ENCODE measurements around the gene TM7SF2. TPM values are rescaled to one million over a fixed set of nuclear protein-coding genes. Genes with fewer than 3 reads are reported as not detected.

Gene TM7SF2
- total RNA-seq, 2 donors from 2014 or later: 97.9 to 108 TPM

DNA sequence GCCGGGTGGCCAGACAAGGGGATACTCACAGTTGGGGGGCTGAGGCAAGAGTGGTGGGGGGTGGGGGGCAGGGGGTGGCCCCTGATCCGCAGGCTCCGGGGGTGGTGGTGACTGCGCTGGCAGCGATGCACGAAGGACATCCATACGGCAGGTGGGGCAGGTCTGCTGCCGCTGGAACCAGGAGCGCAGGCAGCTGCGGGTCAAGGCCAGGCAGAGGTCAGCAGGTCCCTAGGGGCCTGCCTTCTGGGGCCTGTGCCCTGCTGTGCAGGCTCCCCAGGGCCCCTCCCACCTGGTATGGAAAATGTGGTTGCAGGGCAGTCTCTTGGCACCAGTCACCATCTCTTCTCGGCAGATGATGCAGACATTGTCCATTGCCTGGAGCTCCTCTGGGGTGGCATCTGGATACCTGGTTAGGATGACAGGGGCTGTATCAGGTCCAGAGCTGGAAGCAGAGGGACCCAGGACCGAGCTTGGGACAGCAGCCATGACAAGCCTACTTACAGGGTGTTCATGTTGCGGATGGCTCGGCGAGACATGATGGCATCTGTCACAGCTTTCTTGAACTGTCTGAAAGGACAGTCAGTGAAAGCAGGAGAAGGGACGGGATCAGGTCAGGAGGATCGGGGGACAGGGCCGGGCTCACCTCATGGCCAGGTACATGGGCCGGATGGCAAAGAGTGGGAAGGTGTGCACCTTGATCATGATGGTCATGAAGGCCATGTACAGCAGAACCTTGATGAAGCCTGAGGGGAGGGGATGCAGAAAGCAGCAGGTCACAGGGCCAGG lies 19.2 kb downstream of the TM7SF2 start:
- WGBS, 2 experiments (ENCODE audit: insufficient coverage in 1 of 2, insufficient read length in 1 of 2): 92 to 95% methylated on average over 10 to 19 of the region's 19 CpGs
- Histone ChIP-seq H3K9ac (ENCODE audit: extremely low read depth, low read length, poor library complexity, severe bottlenecking) (no peak overlapping the region), H3K27me3 (ENCODE audit: control insufficient read depth, insufficient read depth, low read length, poor library complexity, severe bottlenecking) (no peaks in the 10 kb centered on the region), H3K9me3 (ENCODE audit: control insufficient read depth, low read length) (no peaks in the 10 kb centered on the region), H3K27ac (ENCODE audit: low read depth, low read length) (no peak overlapping the region), H3K4me3 (ENCODE audit: low read length) (no peak overlapping the region), H3K4me1 (ENCODE audit: control insufficient read depth, insufficient read depth, low read length) (no peaks in the 10 kb centered on the region), H3K36me3 (ENCODE audit: control insufficient read depth, insufficient read depth, low read length) (peaks cover 62% of the 10 kb centered on the region)
- TF ChIP-seq, protein P1, sequence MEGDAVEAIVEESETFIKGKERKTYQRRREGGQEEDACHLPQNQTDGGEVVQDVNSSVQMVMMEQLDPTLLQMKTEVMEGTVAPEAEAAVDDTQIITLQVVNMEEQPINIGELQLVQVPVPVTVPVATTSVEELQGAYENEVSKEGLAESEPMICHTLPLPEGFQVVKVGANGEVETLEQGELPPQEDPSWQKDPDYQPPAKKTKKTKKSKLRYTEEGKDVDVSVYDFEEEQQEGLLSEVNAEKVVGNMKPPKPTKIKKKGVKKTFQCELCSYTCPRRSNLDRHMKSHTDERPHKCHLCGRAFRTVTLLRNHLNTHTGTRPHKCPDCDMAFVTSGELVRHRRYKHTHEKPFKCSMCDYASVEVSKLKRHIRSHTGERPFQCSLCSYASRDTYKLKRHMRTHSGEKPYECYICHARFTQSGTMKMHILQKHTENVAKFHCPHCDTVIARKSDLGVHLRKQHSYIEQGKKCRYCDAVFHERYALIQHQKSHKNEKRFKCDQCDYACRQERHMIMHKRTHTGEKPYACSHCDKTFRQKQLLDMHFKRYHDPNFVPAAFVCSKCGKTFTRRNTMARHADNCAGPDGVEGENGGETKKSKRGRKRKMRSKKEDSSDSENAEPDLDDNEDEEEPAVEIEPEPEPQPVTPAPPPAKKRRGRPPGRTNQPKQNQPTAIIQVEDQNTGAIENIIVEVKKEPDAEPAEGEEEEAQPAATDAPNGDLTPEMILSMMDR (conservative IDR thresholded peaks at IDR 0.05): no peak
- no peak overlapping the region for H3K4me3 Mint-ChIP-seq
- H3K27me3 Mint-ChIP-seq (ENCODE audit: insufficient read depth): no peaks in the 10 kb centered on the region
- peaks cover 12% of the 10 kb centered on the region for H3K4me1 Mint-ChIP-seq
- H3K9me3 Mint-ChIP-seq: no peaks in the 10 kb centered on the region
- H3K36me3 Mint-ChIP-seq (ENCODE audit: low read depth): peaks cover 42% of the 10 kb centered on the region
- no peak overlapping the region for H3K27ac Mint-ChIP-seq
- no peak for DNase-seq

DNA sequence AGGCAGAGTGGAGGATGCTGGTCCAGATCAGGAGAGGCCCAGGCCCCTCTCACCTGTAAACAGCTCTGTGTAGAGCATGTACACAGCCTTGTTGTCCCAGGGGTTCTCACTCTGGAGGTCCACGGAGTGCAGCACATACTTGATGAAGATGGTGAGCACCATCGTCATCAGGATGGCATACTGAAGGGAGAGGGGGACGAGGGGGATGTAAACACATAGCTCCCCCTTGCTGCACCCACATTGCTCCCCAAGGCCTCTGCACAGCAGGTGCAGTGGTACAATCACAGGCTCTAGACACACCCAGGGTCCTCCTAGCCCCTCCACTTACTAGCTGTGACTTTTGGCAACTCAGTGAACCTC lies 19.7 kb downstream of the TM7SF2 start:
- Mint-ChIP-seq H3K4me1 (peaks cover 17% of the 10 kb centered on the region), H3K4me3 (no peak overlapping the region), H3K27me3 (ENCODE audit: insufficient read depth) (no peaks in the 10 kb centered on the region), H3K36me3 (ENCODE audit: low read depth) (peaks cover 38% of the 10 kb centered on the region), H3K27ac (no peak overlapping the region), H3K9me3 (no peaks in the 10 kb centered on the region)
- Histone ChIP-seq H3K4me3 (ENCODE audit: low read length) (no peak overlapping the region), H3K9ac (ENCODE audit: extremely low read depth, low read length, poor library complexity, severe bottlenecking) (no peak overlapping the region), H3K4me1 (ENCODE audit: control insufficient read depth, insufficient read depth, low read length) (no peaks in the 10 kb centered on the region), H3K27me3 (ENCODE audit: control insufficient read depth, insufficient read depth, low read length, poor library complexity, severe bottlenecking) (no peaks in the 10 kb centered on the region), H3K27ac (ENCODE audit: low read depth, low read length) (no peak overlapping the region), H3K36me3 (ENCODE audit: control insufficient read depth, insufficient read depth, low read length) (peaks cover 57% of the 10 kb centered on the region), H3K9me3 (ENCODE audit: control insufficient read depth, low read length) (no peaks in the 10 kb centered on the region)
- TF ChIP-seq, protein P1 (conservative IDR thresholded peaks at IDR 0.05): no peak
- no peak for DNase-seq
- 93% methylated on average over 3 of the region's 3 CpGs; no CpG with 5 or more reads in 1 of the 2 experiments for WGBS, 2 experiments (ENCODE audit: insufficient coverage in 1 of 2, insufficient read length in 1 of 2)

DNA sequence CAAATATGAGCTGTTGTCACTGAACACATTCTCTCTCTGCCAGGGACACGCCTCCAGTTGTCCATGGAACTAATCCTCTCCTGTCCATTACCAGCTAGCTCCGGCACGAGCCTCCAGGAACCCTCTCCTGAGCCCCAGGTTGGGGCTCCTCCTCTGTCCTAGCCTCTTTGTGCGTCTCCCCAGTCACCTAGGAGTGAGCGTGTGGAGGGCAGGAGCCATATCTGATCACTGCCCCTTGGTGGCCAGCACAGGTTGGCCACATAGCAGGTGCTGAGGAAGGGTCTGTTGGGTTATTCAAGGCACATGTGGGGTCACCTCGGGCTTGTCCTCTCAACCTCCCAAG lies 20.2 kb downstream of the TM7SF2 start:
- Mint-ChIP-seq H3K27me3 (ENCODE audit: insufficient read depth) (no peaks in the 10 kb centered on the region), H3K36me3 (ENCODE audit: low read depth) (peaks cover 33% of the 10 kb centered on the region), H3K27ac (no peak overlapping the region), H3K9me3 (no peaks in the 10 kb centered on the region), H3K4me1 (peaks cover 19% of the 10 kb centered on the region), H3K4me3 (no peak overlapping the region)
- 85 to 92% methylated on average over 5 to 6 of the region's 6 CpGs for WGBS, 2 experiments (ENCODE audit: insufficient coverage in 1 of 2, insufficient read length in 1 of 2)
- Histone ChIP-seq H3K36me3 (ENCODE audit: control insufficient read depth, insufficient read depth, low read length) (peaks cover 52% of the 10 kb centered on the region), H3K4me1 (ENCODE audit: control insufficient read depth, insufficient read depth, low read length) (no peaks in the 10 kb centered on the region), H3K27ac (ENCODE audit: low read depth, low read length) (no peak overlapping the region), H3K9ac (ENCODE audit: extremely low read depth, low read length, poor library complexity, severe bottlenecking) (no peak overlapping the region), H3K27me3 (ENCODE audit: control insufficient read depth, insufficient read depth, low read length, poor library complexity, severe bottlenecking) (no peaks in the 10 kb centered on the region), H3K4me3 (ENCODE audit: low read length) (no peak overlapping the region), H3K9me3 (ENCODE audit: control insufficient read depth, low read length) (no peaks in the 10 kb centered on the region)
- no peak for DNase-seq
- TF ChIP-seq, protein P1 (conservative IDR thresholded peaks at IDR 0.05): no peak
